Small intestine (tissue), 7 donors: ENCODE data around the gene FNBP1L. TPM values are rescaled to one million over a fixed set of nuclear protein-coding genes. Genes with fewer than 3 reads are reported as not detected.

Source experiments
- DNase-seq, 2 donors: peaks; one replicate each; pipeline versions ENCODE4 v3.0.0 to v3.0.0-alpha.2; 2013
- FAIRE-seq: peaks from 2 replicates; lab custom pipeline; 2012; peaks lifted over from hg19 to GRCh38; lab: Jason Lieb, UNC
- H3K27ac ChIP-seq, 3 donors: one replicate each; pipeline ENCODE4 v1.5.1; 2013; ENCODE audit warnings: low read length in 2 of 3, mild to moderate bottlenecking in 2 of 3, control low read depth in 1 of 3, inconsistent platforms in 1 of 3, low read depth in 1 of 3, moderate library complexity in 1 of 3
- H3K27me3 ChIP-seq, 3 donors: one replicate each; pipeline ENCODE4 v1.6.1; 2013; ENCODE audit warnings: low read length in 3 of 3, inconsistent platforms in 1 of 3; ENCODE audit not compliant: control insufficient read depth in 3 of 3, insufficient read depth in 3 of 3
- H3K36me3 ChIP-seq, 3 donors: one replicate each; pipeline ENCODE4 v1.6.1; 2013; ENCODE audit warnings: low read length in 3 of 3, inconsistent platforms in 1 of 3, low read depth in 1 of 3, mild to moderate bottlenecking in 1 of 3, moderate library complexity in 1 of 3; ENCODE audit not compliant: control insufficient read depth in 3 of 3, insufficient read depth in 2 of 3
- H3K4me1 ChIP-seq, 3 donors: one replicate each; pipeline ENCODE4 v1.6.1; 2013; ENCODE audit warnings: low read length in 2 of 3, inconsistent platforms in 1 of 3, low read depth in 1 of 3, mild to moderate bottlenecking in 1 of 3, moderate library complexity in 1 of 3; ENCODE audit not compliant: control insufficient read depth in 3 of 3, insufficient read depth in 2 of 3
- H3K4me3 ChIP-seq, 3 donors: one replicate each; pipeline ENCODE4 v1.5.1; 2013; ENCODE audit warnings: low read length in 3 of 3, control low read depth in 1 of 3, inconsistent platforms in 1 of 3, low read depth in 1 of 3, mild to moderate bottlenecking in 1 of 3, moderate library complexity in 1 of 3
- H3K9me3 ChIP-seq, 2 donors: one replicate each; pipeline ENCODE4 v1.6.1; 2013; ENCODE audit warnings: low read depth in 1 of 2, low read length in 1 of 2; ENCODE audit not compliant: control insufficient read depth in 2 of 2, insufficient read depth in 1 of 2
- WGBS, 3 donors: extraction: QIAGEN DNeasy Blood & Tissue Kit; methylation state at CpG; one replicate each; pipeline ENCODE4 v1.1.7; 2013; 5-methylcytosine and 5-hydroxymethylcytosine counted together
- polyA plus RNA-seq, 4 donors: library from polyadenylated mRNA; stranded (reverse) in 3 of 4; unstranded in 1 of 4; fragments of 200-250 nt in 3 of 4; fragments of 120-200 nt in 1 of 4; gene quantifications; one replicate each; pipeline versions ENCODE4 v1.2.1 to v1.2.3, GENCODE V29; 2013
- donor health status: healthy with polysubstance abuse.
- donor health status: control.
- donor health status: control.
- donor health status: Bipolar disorder and iron deficiency.
- donor health status: healthy.

FNBP1L gene
- polyA plus RNA-seq, 4 donors: 19.7 to 68.0 (median 34.9) TPM

GRCh38 chr1:93504247-93505033 is 56.5 kb downstream of the FNBP1L start:
- Histone ChIP-seq H3K27me3 (no peaks in the 10 kb centered on the region), H3K4me1 (no peaks in the 10 kb centered on the region), H3K27ac (no peak overlapping the region), H3K36me3 (peaks cover 2 to 14% (median 3%) of the 10 kb centered on the region in 3 donors), H3K4me3 (no peak overlapping the region), H3K9me3 (peaks cover 0 to 4% of the 10 kb centered on the region in 2 donors)
- no peak for DNase-seq
- 83 to 91% (median 87%) methylated on average over 8 of the region's 8 CpGs for WGBS, 3 donors
- no peak for FAIRE-seq

DNA sequence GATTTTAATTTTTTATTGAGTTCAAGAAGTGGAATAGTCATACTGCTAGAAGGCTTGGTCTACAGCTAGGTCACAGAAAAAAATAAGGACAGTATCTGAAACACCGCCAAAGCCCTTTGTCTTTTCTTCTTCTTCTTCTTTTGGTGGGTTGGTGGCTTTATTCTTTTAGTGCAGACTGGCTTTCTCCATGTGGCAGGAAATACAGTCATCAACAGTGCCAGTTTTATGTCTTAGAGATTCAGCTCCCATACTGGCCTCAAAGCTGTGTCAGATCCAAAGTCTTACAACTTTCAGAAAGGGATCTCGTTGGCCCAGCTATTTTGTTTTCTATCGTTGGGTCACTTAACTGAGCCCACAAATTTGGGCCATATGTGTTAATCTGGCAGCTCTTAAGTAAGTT is 58.2 kb downstream of the FNBP1L start:
- Histone ChIP-seq H3K9me3 (peaks cover 0 to 7% of the 10 kb centered on the region in 2 donors), H3K27ac (no peak overlapping the region)
- 72 to 84% (median 78%) methylated on average over 3 of the region's 3 CpGs for WGBS, 3 donors

GRCh38 chr1:93516164-93516563 is 68.2 kb downstream of the FNBP1L start:
- no peak for FAIRE-seq
- DNase-seq: no peak
- WGBS, 3 donors: 84 to 87% (median 85%) methylated on average over 5 of the region's 5 CpGs
- Histone ChIP-seq H3K4me1 (peaks cover 0 to 9% (median 0%) of the 10 kb centered on the region in 3 donors), H3K27me3 (no peaks in the 10 kb centered on the region), H3K9me3 (peaks cover 0 to 2% of the 10 kb centered on the region in 2 donors), H3K4me3 (no peak overlapping the region), H3K36me3 (peaks cover 0 to 12% (median 0%) of the 10 kb centered on the region in 3 donors), H3K27ac (no peak overlapping the region)

More for the DNA sequence above, 58.2 kb downstream of the FNBP1L start:
- DNase-seq (no peak), FAIRE-seq (no peak)
- Histone ChIP-seq H3K4me3 (no peak overlapping the region), H3K27me3 (no peaks in the 10 kb centered on the region), H3K4me1 (no peaks in the 10 kb centered on the region), H3K36me3 (peaks cover 2 to 16% (median 3%) of the 10 kb centered on the region in 3 donors)

DNA sequence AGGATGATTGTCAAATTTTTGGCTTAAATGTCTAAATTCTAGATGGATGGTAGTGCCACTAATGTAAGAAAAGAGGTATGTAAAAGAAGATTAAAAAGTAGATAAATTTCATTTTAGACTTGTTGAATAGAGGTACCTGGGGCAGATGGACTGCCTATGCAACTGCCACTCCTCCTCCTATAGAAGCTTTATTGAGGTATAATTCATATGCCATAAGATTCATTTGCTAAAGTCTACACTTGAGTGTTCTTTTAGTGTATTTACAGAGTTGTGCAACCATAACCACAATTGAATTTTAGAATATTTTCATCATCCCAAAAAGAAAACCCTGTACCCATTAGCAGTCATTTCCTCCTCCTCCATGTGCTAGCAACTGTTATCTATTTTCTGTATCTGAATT is 70.6 kb downstream of the FNBP1L start:
- Histone ChIP-seq H3K36me3 (peaks cover 0 to 15% (median 0%) of the 10 kb centered on the region in 3 donors), H3K4me3 (no peak overlapping the region), H3K4me1 (peaks cover 0 to 9% (median 0%) of the 10 kb centered on the region in 3 donors), H3K27me3 (no peaks in the 10 kb centered on the region), H3K27ac (no peak overlapping the region), H3K9me3 (peaks cover 0 to 2% of the 10 kb centered on the region in 2 donors)
- FAIRE-seq (no peak), DNase-seq (no peak)

DNA sequence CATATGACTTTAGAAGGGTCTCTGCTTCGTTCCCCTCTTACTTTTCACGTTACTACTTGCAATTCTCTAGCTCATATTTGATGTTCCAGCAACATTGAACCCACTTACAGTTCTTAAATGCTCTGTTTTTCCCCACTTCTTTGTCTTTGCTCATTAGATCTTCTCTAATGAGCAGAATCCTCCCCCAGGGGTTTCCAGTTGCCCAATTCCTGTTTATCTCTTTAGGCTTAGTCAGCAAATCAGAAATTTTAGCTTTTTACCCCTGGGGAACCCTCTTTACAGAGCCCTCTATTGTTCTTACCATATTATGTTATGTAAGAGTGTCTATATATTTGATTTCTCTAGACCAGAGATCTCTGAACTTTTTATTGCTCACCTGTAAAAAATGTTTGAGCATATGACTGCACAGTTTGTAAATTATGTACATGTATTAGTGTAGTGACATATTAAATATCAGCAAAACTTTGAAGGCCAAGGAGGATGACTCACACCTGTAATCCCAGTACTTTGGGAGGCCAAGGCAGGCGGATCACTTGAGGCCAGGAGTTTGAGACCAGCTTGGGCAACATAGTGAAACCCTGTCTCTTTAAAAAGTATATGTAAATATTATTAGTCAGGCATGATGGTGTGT is 71.4 kb downstream of the FNBP1L start:
- H3K9me3 ChIP-seq: peaks cover 0 to 2% of the 10 kb centered on the region in 2 donors
- 54 to 59% (median 56%) methylated on average over 3 of the region's 3 CpGs for WGBS, 3 donors
- H3K27me3 ChIP-seq: no peaks in the 10 kb centered on the region
- no peak for FAIRE-seq
- peak overlapping the region in 2 of 3 donors; percentile 11 to 54 for H3K27ac ChIP-seq
- peaks cover 0 to 15% (median 0%) of the 10 kb centered on the region in 3 donors for H3K36me3 ChIP-seq
- H3K4me1 ChIP-seq: peaks cover 0 to 9% (median 0%) of the 10 kb centered on the region in 3 donors
- DNase-seq: peak; percentile 54 to 67
- H3K4me3 ChIP-seq: no peak overlapping the region

- H3K27me3 ChIP-seq: no peaks in the 10 kb centered on the region
- H3K27ac ChIP-seq: no peak overlapping the region
- H3K4me3 ChIP-seq: no peak overlapping the region
- FAIRE-seq (peak; percentile 62), DNase-seq (no peak)
- H3K36me3 ChIP-seq: peaks cover 0 to 11% (median 0%) of the 10 kb centered on the region in 3 donors
- no peaks in the 10 kb centered on the region for H3K9me3 ChIP-seq
- H3K4me1 ChIP-seq: peaks cover 0 to 9% (median 0%) of the 10 kb centered on the region in 3 donors
- 87 to 94% (median 87%) methylated on average over 2 of the region's 2 CpGs for WGBS, 3 donors
Measured at GRCh38 chr1:93521618-93522017, 73.7 kb downstream of the FNBP1L start.

GRCh38 chr1:93522721-93523120 is 74.8 kb downstream of the FNBP1L start:
- WGBS, 3 donors: 80 to 82% (median 80%) methylated on average over 4 of the region's 4 CpGs
- no peak overlapping the region for H3K4me3 ChIP-seq
- DNase-seq (no peak), FAIRE-seq (no peak)
- no peaks in the 10 kb centered on the region for H3K27me3 ChIP-seq
- no peaks in the 10 kb centered on the region for H3K9me3 ChIP-seq
- peaks cover 0 to 7% (median 2%) of the 10 kb centered on the region in 3 donors for H3K36me3 ChIP-seq
- H3K27ac ChIP-seq: no peak overlapping the region
- H3K4me1 ChIP-seq: peaks cover 0 to 9% (median 0%) of the 10 kb centered on the region in 3 donors

DNA sequence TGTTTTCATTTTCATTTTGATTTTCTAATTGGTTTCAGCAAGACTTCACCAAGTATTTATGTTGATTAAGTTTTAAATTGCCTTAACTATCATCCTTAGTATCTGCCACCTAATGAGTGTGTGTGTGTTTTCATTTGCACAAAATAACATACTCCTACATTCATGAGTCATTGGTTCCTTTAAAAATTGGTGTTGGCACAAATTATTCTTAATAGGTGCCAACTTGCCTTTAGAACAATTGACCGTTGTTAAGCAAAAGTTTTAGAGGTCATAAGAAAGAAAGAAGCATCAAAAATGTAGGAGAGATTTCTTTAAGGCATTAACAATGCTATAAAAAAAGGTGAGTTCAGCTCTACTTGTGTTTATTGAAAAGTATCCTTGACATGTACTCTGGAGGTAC is 77.5 kb downstream of the FNBP1L start:
- Histone ChIP-seq H3K36me3 (peaks cover 0 to 7% (median 4%) of the 10 kb centered on the region in 3 donors), H3K9me3 (no peaks in the 10 kb centered on the region), H3K27me3 (no peaks in the 10 kb centered on the region), H3K4me3 (no peak overlapping the region), H3K4me1 (no peaks in the 10 kb centered on the region), H3K27ac (no peak overlapping the region)
- 60 to 73% (median 72%) methylated on average over 1 of the region's 1 CpG for WGBS, 3 donors
- no peak for FAIRE-seq
- DNase-seq: no peak
